Vagina (tissue), 2 donors: ENCODE measurements around the gene CDC25A.

Experiments
- POLR2AphosphoS5 ChIP-seq, 2 donors: sonication (generic); formaldehyde crosslinking; IDR thresholded peaks; one replicate each; pipeline ENCODE4 v1.9.0; 2017; ENCODE audit warnings: antibody characterized with exemption in 2 of 2, mild to moderate bottlenecking in 2 of 2, low read depth in 1 of 2; ENCODE audit not compliant: insufficient read depth in 1 of 2
- TF ChIP-seq, protein P1 (sequence below), 3 experiments: fragments of 450-650 bp in 2 of 3; fragments of 200-600 bp in 1 of 3; sonication (generic) in 1 of 3; IDR thresholded peaks; one replicate each; pipeline ENCODE4 v1.5.1; 2017 to 2019; ENCODE audit warnings: antibody characterized with exemption in 3 of 3, mild to moderate bottlenecking in 2 of 3, moderate library complexity in 2 of 3

DNA sequence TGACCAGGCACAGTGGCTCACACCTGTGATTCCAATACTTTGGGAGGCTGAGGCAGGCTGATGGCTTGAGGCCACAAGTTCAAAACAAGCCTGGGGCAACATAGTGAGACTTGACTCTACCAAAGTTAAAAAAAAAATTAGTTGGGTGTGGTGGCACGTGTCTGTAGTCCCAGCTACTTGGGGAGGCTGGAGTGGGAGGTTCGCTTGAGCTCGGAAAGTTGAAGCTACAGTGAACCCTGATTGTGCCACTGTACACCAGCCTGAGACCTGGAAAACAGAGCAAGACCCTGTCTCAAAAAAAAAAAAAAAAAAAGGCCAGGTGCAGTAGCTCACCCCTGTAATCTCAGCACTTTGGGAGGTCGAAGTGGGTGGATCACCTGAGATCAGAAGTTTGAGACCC is 3.1 kb downstream of the CDC25A start:
- TF ChIP-seq POLR2AphosphoS5 (IDR thresholded peaks at IDR 0.05; ENCODE audit: insufficient read depth in 1 of 2, low read depth in 1 of 2) = no peak
- TF ChIP-seq, protein P1, sequence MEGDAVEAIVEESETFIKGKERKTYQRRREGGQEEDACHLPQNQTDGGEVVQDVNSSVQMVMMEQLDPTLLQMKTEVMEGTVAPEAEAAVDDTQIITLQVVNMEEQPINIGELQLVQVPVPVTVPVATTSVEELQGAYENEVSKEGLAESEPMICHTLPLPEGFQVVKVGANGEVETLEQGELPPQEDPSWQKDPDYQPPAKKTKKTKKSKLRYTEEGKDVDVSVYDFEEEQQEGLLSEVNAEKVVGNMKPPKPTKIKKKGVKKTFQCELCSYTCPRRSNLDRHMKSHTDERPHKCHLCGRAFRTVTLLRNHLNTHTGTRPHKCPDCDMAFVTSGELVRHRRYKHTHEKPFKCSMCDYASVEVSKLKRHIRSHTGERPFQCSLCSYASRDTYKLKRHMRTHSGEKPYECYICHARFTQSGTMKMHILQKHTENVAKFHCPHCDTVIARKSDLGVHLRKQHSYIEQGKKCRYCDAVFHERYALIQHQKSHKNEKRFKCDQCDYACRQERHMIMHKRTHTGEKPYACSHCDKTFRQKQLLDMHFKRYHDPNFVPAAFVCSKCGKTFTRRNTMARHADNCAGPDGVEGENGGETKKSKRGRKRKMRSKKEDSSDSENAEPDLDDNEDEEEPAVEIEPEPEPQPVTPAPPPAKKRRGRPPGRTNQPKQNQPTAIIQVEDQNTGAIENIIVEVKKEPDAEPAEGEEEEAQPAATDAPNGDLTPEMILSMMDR (IDR thresholded peaks at IDR 0.05) = no peak
